H1 (cell line): ENCODE data around the gene SYDE1. TPM values are rescaled to one million over a fixed set of nuclear protein-coding genes. Genes with fewer than 3 reads are reported as not detected.

Experiments used
- CTCF ChIA-PET: fragments of 300-600 bp; sonication (Branson Sonifier 250); formaldehyde crosslinking; loops from one replicate; lab custom pipeline; 2021; ENCODE audit not compliant: partially characterized antibody; lab: Charles Lee
- POLR2A ChIA-PET: fragments of 300-600 bp; sonication (Branson Sonifier 250); formaldehyde crosslinking; loops from one replicate; lab custom pipeline; 2021; ENCODE audit warnings: inconsistent platforms; ENCODE audit not compliant: partially characterized antibody; lab: Charles Lee
- DNase-seq, 2 experiments: peaks; one replicate each; pipeline versions ENCODE4 v3.0.0 to v3.0.0-alpha.2; 2010 to 2022; ENCODE audit warnings: low spot score in 2 of 2, low read depth in 1 of 2, mixed read lengths in 1 of 2
- FAIRE-seq: peaks from 2 replicates; lab custom pipeline; 2011; peaks lifted over from hg19 to GRCh38; lab: Jason Lieb, UNC
- H2AFZ ChIP-seq: 2 replicates; pipeline ENCODE4 v1.8.1; 2012; ENCODE audit warnings: low read length, inconsistent platforms
- H2AK5ac ChIP-seq: 2 replicates; pipeline ENCODE4 v1.6.1; 2013; ENCODE audit warnings: low read depth, low read length
- H2BK120ac ChIP-seq: replicated peaks from 2 replicates; pipeline ENCODE3; 2013; ENCODE audit warnings: low read depth, low read length, inconsistent platforms
- H2BK12ac ChIP-seq: 2 replicates; pipeline ENCODE4 v1.6.1; 2013; ENCODE audit warnings: low read depth, low read length
- H2BK15ac ChIP-seq: 2 replicates; pipeline ENCODE4 v1.6.1; 2013; ENCODE audit warnings: low read length
- H2BK20ac ChIP-seq: 2 replicates; pipeline ENCODE4 v1.6.1; 2013; ENCODE audit warnings: low read length
- H2BK5ac ChIP-seq: 2 replicates; pipeline ENCODE4 v1.6.1; 2013; ENCODE audit warnings: low read depth, low read length
- H3K14ac ChIP-seq: 2 replicates; pipeline ENCODE4 v1.6.1; 2013; ENCODE audit warnings: inconsistent platforms; ENCODE audit not compliant: insufficient read length
- H3K18ac ChIP-seq: 2 replicates; pipeline ENCODE4 v1.6.1; 2013; ENCODE audit warnings: low read length; ENCODE audit errors: extremely low read depth
- H3K23ac ChIP-seq: 2 replicates; pipeline ENCODE4 v1.6.1; 2013; ENCODE audit warnings: inconsistent platforms; ENCODE audit not compliant: insufficient read length
- H3K23me2 ChIP-seq: 2 replicates; pipeline ENCODE4 v1.6.1; 2013; ENCODE audit warnings: low read depth, low read length
- H3K27ac ChIP-seq: 2 replicates; pipeline ENCODE4 v1.6.1; 2011; ENCODE audit warnings: low read depth, low read length, inconsistent platforms
- H3K27me3 ChIP-seq, 4 experiments: replicated peaks in 1 of 4; 1 replicate in 1 of 4; 2 replicates in 3 of 4; pipeline versions ENCODE4 v1.6.1 to v1.8.1; 2011 to 2013; ENCODE audit warnings: low read length in 3 of 4, mild to moderate bottlenecking in 3 of 4, inconsistent platforms in 2 of 4, mixed read lengths in 2 of 4, moderate library complexity in 1 of 4; ENCODE audit not compliant: control insufficient read depth in 3 of 4, insufficient read depth in 3 of 4; ENCODE audit errors: extremely low read depth in 1 of 4
- H3K36me3 ChIP-seq, 4 experiments: 2 replicates each; pipeline versions ENCODE4 v1.6.1 to v1.8.1; 2011 to 2013; ENCODE audit warnings: mild to moderate bottlenecking in 4 of 4, low read length in 3 of 4, moderate library complexity in 2 of 4, control low read depth in 1 of 4, inconsistent platforms in 1 of 4; ENCODE audit not compliant: insufficient read depth in 4 of 4, control insufficient read depth in 2 of 4
- H3K4ac ChIP-seq: replicated peaks from 2 replicates; pipeline ENCODE3; 2013; ENCODE audit warnings: low read length, low read depth, mixed read lengths, inconsistent platforms; ENCODE audit not compliant: insufficient read length
- H3K4me1 ChIP-seq, 4 experiments: replicated peaks in 1 of 4; 1 replicate in 1 of 4; 2 replicates in 3 of 4; pipeline versions ENCODE4 v1.6.1 to v1.8.1; 2011 to 2013; ENCODE audit warnings: low read length in 3 of 4, inconsistent platforms in 2 of 4, mixed read lengths in 1 of 4; ENCODE audit not compliant: insufficient read depth in 4 of 4, control insufficient read depth in 3 of 4
- H3K4me2 ChIP-seq, 2 experiments: 2 replicates each; pipeline versions ENCODE4 v1.6.1 to v1.8.1; 2011 to 2013; ENCODE audit warnings: low read depth in 2 of 2, low read length in 2 of 2, control low read depth in 1 of 2, inconsistent platforms in 1 of 2, mild to moderate bottlenecking in 1 of 2; ENCODE audit not compliant: insufficient read depth in 1 of 2
- H3K4me3 ChIP-seq, 4 experiments: fragments of 200-600, 300-600 bp in 1 of 4; sonication (generic), shearing (Covaris generic), sonication (Bioruptor Twin) in 1 of 4; 2 replicates each; pipeline versions ENCODE4 v1.5.1 to v1.8.1; 2011 to 2016; ENCODE audit warnings: low read length in 4 of 4, low read depth in 3 of 4, control low read depth in 2 of 4, inconsistent platforms in 2 of 4, mild to moderate bottlenecking in 2 of 4, mixed read lengths in 1 of 4, moderate library complexity in 1 of 4; ENCODE audit not compliant: insufficient read depth in 2 of 4; ENCODE audit errors: extremely low read depth in 1 of 4
- H3K56ac ChIP-seq: replicated peaks from 2 replicates; pipeline ENCODE3; 2013; ENCODE audit warnings: low read depth, mild to moderate bottlenecking, mixed read lengths, low read length, inconsistent platforms; ENCODE audit not compliant: insufficient read length
- H3K79me1 ChIP-seq: 2 replicates; pipeline ENCODE4 v1.6.1; 2013; ENCODE audit warnings: low read depth, low read length, control low read depth
- H3K79me2 ChIP-seq, 2 experiments: 2 replicates each; pipeline versions ENCODE4 v1.6.1 to v1.8.1; 2012 to 2013; ENCODE audit warnings: low read length in 2 of 2, mild to moderate bottlenecking in 2 of 2, inconsistent platforms in 1 of 2; ENCODE audit not compliant: insufficient read depth in 2 of 2, control insufficient read depth in 1 of 2
- H3K9ac ChIP-seq, 4 experiments: replicated peaks in 1 of 4; 1 replicate in 1 of 4; 2 replicates in 3 of 4; pipeline versions ENCODE4 v1.6.1 to v1.8.1; 2011 to 2013; ENCODE audit warnings: low read depth in 3 of 4, low read length in 3 of 4, control low read depth in 2 of 4, mild to moderate bottlenecking in 2 of 4, moderate library complexity in 2 of 4, inconsistent platforms in 1 of 4; ENCODE audit errors: extremely low read depth in 1 of 4
- H3K9me3 ChIP-seq, 2 experiments: 2 replicates each; pipeline versions ENCODE4 v1.6.1 to v1.8.1; 2012 to 2013; ENCODE audit warnings: mild to moderate bottlenecking in 2 of 2, moderate library complexity in 2 of 2, control low read depth in 1 of 2, inconsistent platforms in 1 of 2, low read depth in 1 of 2, low read length in 1 of 2, mixed read lengths in 1 of 2; ENCODE audit not compliant: insufficient read depth in 2 of 2
- H4K20me1 ChIP-seq, 2 experiments: replicated peaks in 1 of 2; 2 replicates each; pipeline versions ENCODE3 to v1.8.1; 2011 to 2013; ENCODE audit warnings: inconsistent platforms in 2 of 2, low read length in 2 of 2, mild to moderate bottlenecking in 1 of 2; ENCODE audit not compliant: insufficient read depth in 2 of 2, control insufficient read depth in 1 of 2
- H4K5ac ChIP-seq: 2 replicates; pipeline ENCODE4 v1.6.1; 2013; ENCODE audit warnings: low read length, low read depth, mixed read lengths, inconsistent platforms; ENCODE audit not compliant: insufficient read length
- H4K8ac ChIP-seq: 2 replicates; pipeline ENCODE4 v1.8.0; 2013; ENCODE audit warnings: mild to moderate bottlenecking, moderate library complexity, low read length, inconsistent platforms; ENCODE audit not compliant: insufficient read depth; ENCODE audit errors: extremely low read depth
- H4K91ac ChIP-seq: replicated peaks from 2 replicates; pipeline ENCODE3; 2013; ENCODE audit warnings: low read length, mixed read lengths, inconsistent platforms; ENCODE audit not compliant: insufficient read length
- BRCA1 ChIP-seq: IDR thresholded peaks from 2 replicates; pipeline ENCODE4 v1.6.1; 2012; ENCODE audit warnings: low read depth, low read length, improper control_type of control experiment
- CHD1 ChIP-seq: IDR thresholded peaks from 2 replicates; pipeline ENCODE4 v1.6.1; 2012; ENCODE audit warnings: low read depth, low read length, improper control_type of control experiment
- MAFK ChIP-seq: IDR thresholded peaks from 2 replicates; pipeline ENCODE4 v1.6.1; 2012; ENCODE audit warnings: low read depth, mild to moderate bottlenecking, improper control_type of control experiment, low read length
- RAD21 ChIP-seq, 2 experiments: IDR thresholded peaks in 1 of 2; conservative IDR thresholded peaks in 1 of 2; 2 replicates each; pipeline ENCODE4 v1.6.1; 2011; ENCODE audit warnings: low read depth in 2 of 2, low read length in 2 of 2, improper control_type of control experiment in 1 of 2, inconsistent platforms in 1 of 2, mild to moderate bottlenecking in 1 of 2, moderate library complexity in 1 of 2
- SAP30 ChIP-seq: fragments of 300-600 bp; sonication (generic); IDR thresholded peaks from 2 replicates; pipeline ENCODE4 v1.7.1; 2012; ENCODE audit warnings: low read length, moderate library complexity, mild to moderate bottlenecking, inconsistent platforms; ENCODE audit not compliant: insufficient read depth, insufficient replicate concordance
- SRF ChIP-seq: IDR thresholded peaks from 2 replicates; pipeline ENCODE4 v1.6.1; 2011; ENCODE audit warnings: mild to moderate bottlenecking, low read depth, low read length, moderate library complexity
- WGBS, 2 experiments: shearing (Covaris generic) in 1 of 2; methylation state at CpG; one replicate each; pipeline versions ENCODE4 v1.1.6 to v1.1.7; 2013 to 2015; ENCODE audit warnings: low lambda C conversion rate in 2 of 2, mixed read lengths in 2 of 2, inconsistent platforms in 1 of 2, low coverage in 1 of 2, missing lambda C conversion rate in 1 of 2; ENCODE audit not compliant: insufficient replicate concordance in 2 of 2, insufficient coverage in 1 of 2, insufficient read length in 1 of 2; ENCODE audit errors: extremely low coverage in 1 of 2, missing lambda C conversion rate in 1 of 2; 5-methylcytosine and 5-hydroxymethylcytosine counted together
- polyA plus RNA-seq, 7 experiments: library from polyadenylated mRNA; depleted of rRNA in 3 of 7; stranded (reverse) in 5 of 7; unstranded in 2 of 7; fragments of >200 nt in 5 of 7; fragments of 200-250 nt in 2 of 7; gene quantifications; 1 replicate in 5 of 7; 2 replicates in 1 of 7; 4 replicates in 1 of 7; pipeline versions ENCODE4 v1.2.1 to v1.2.3, GENCODE V29; 2011 to 2013; ENCODE audit warnings: missing spikeins in 2 of 7, mixed read lengths in 2 of 7
- total RNA-seq: library from RNA; stranded (reverse); fragmentation: NEBNext Ultra II Directional; extraction: Animal tissue kit (Norgen Biotek cat#: 25700); gene quantifications from 2 replicates; pipeline ENCODE4 v1.2.1, GENCODE V29; 2021
- TF ChIP-seq, protein P1 (sequence below), 3 experiments: IDR thresholded peaks; 1 replicate in 2 of 3; 2 replicates in 1 of 3; pipeline versions ENCODE4 v1.5.1 to v1.6.1; 2011; ENCODE audit warnings: low read length in 3 of 3, mild to moderate bottlenecking in 3 of 3, inconsistent platforms in 2 of 3, low read depth in 1 of 3, moderate library complexity in 1 of 3; ENCODE audit not compliant: insufficient read depth in 1 of 3; ENCODE audit errors: control extremely low read depth in 1 of 3

Gene SYDE1
- total and polyA plus RNA-seq, 2 of the 8 experiments (the other 6 are each of a cell fraction or from before 2014, with no cell fraction given): 12.0 to 16.8 TPM

DNA sequence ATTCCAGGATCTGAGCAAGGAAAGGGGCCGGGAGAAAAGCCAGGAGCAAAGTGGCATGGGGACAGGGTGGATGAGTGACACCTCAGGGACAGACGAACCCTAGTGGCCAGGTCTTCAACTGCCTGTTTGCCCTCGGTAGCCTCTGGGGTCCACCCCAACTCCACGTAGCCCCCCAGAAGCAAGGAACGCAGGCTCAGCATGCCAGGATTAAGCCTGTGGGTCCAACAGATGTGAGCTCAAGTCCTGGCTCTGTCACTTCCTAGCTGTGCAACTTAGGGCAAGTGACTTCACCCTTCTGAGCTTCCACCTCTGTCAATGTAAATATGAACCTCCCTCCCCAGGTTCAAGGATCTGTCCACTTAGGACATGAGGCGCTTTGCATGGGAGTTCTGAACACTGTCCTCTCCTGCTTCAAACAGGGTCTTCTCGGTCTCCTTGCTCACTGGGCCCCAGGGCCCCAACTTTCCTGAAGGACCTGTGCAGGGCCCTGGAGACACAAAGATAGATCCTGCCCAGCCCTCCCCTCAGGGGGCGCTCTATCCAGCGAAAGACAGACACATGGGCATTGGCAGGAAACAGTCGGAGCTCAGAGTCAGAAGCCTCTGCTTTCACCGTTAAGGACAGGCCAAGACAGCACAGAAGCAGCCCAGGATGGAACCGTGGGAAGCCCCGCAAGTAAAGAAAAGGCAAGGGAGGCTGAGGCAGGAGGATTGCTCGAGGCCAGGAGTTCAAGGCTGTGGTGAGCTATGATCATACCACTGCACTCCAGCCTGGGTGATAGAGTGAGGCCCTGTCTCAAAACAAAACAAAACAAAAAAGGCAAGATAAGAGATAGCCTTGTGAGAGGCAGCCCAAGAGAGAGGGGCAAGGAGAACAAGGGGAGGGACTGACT is 13.2 kb downstream of the SYDE1 start:
- peaks cover 7% of the 10 kb centered on the region; the same call in 1 of the 2 replicates for H3K23me2 ChIP-seq
- H3K4ac ChIP-seq: no peak overlapping the region
- H3K4me3 ChIP-seq: no peak overlapping the region
- H3K14ac ChIP-seq: no peak overlapping the region
- H3K9ac ChIP-seq: no peak overlapping the region
- no peak overlapping the region for H3K23ac ChIP-seq
- H2AFZ ChIP-seq: no peak overlapping the region
- H2BK12ac ChIP-seq: no peak overlapping the region
- H4K5ac ChIP-seq: no peak overlapping the region
- no peak overlapping the region for H4K91ac ChIP-seq
- TF ChIP-seq BRCA1: no peak
- TF ChIP-seq SAP30: no peak
- TF ChIP-seq, protein P1, sequence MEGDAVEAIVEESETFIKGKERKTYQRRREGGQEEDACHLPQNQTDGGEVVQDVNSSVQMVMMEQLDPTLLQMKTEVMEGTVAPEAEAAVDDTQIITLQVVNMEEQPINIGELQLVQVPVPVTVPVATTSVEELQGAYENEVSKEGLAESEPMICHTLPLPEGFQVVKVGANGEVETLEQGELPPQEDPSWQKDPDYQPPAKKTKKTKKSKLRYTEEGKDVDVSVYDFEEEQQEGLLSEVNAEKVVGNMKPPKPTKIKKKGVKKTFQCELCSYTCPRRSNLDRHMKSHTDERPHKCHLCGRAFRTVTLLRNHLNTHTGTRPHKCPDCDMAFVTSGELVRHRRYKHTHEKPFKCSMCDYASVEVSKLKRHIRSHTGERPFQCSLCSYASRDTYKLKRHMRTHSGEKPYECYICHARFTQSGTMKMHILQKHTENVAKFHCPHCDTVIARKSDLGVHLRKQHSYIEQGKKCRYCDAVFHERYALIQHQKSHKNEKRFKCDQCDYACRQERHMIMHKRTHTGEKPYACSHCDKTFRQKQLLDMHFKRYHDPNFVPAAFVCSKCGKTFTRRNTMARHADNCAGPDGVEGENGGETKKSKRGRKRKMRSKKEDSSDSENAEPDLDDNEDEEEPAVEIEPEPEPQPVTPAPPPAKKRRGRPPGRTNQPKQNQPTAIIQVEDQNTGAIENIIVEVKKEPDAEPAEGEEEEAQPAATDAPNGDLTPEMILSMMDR (IDR thresholded peaks at IDR 0.05; ENCODE audit: control extremely low read depth in 1 of 3, insufficient read depth in 1 of 3, low read depth in 1 of 3, low read length in 3 of 3): peak; percentile 36 to 48 (median 40)
- no peak for TF ChIP-seq SRF
- TF ChIP-seq RAD21 (IDR thresholded peaks at IDR 0.05 in 1 of 2, conservative IDR thresholded peaks at IDR 0.05 in 1 of 2; ENCODE audit: low read depth in 2 of 2, low read length in 2 of 2): peak in 1 of 2 experiments; percentile 35; a peak in 2 of 4 replicates
- no peak for TF ChIP-seq CHD1
- no peak for TF ChIP-seq MAFK
- no peak overlapping the region for H2BK15ac ChIP-seq
- H2BK120ac ChIP-seq: no peak overlapping the region
- DNase-seq: peak in 1 of 2 experiments; percentile 66
- no peak overlapping the region for H3K18ac ChIP-seq
- H3K27ac ChIP-seq: no peak overlapping the region
- H2AK5ac ChIP-seq: no peak overlapping the region
- H3K4me2 ChIP-seq: no peak overlapping the region
- POLR2A ChIA-PET: interaction anchor here (0.5 to 6.8 kb wide), 5 partner anchors 8 to 941 kb away, joined by 3 to 52 read pairs (median 4); partner anchors contain the start of gene SYDE1
- H3K79me1 ChIP-seq: peaks cover 9% of the 10 kb centered on the region
- H3K56ac ChIP-seq: no peak overlapping the region
- WGBS, 2 experiments: 85% methylated on average over 14 of the region's 14 CpGs; no CpG with 5 or more reads in 1 of the 2 experiments
- CTCF ChIA-PET: interaction anchor here (0.6 to 4.3 kb wide), 17 partner anchors 9 to 315 kb away, joined by 3 to 28 read pairs (median 4); partner anchors contain the start of gene SYDE1
- H3K79me2 ChIP-seq: peaks cover 0 to 13% of the 10 kb centered on the region in 2 experiments; a peak in 2 of 4 replicates
- peaks cover 4 to 7% of the 10 kb centered on the region in 2 experiments; a peak in 1 of 4 replicates for H3K9me3 ChIP-seq
- H2BK20ac ChIP-seq: no peak overlapping the region
- no peaks in the 10 kb centered on the region for H3K27me3 ChIP-seq
- no peak for FAIRE-seq
- no peak overlapping the region for H4K8ac ChIP-seq
- peaks cover 0 to 9% (median 1%) of the 10 kb centered on the region in 4 experiments; a peak in 4 of 7 replicates for H3K4me1 ChIP-seq
- H4K20me1 ChIP-seq: peaks cover 3 to 5% of the 10 kb centered on the region in 2 experiments
- H3K36me3 ChIP-seq: peaks cover 16 to 48% (median 39%) of the 10 kb centered on the region in 4 experiments; a peak in 7 of 8 replicates
- H2BK5ac ChIP-seq: no peak overlapping the region
